Measurements from ENCODE around the gene NRXN2.

- no peak for TF ChIP-seq CTCF (conservative IDR thresholded peaks at IDR 0.05; ENCODE audit: low read length)
- TF ChIP-seq EZH2phosphoT487 (IDR thresholded peaks at IDR 0.05; ENCODE audit: borderline replicate concordance), result no peak
Measured at GRCh38 chr11:64605244-64605560, 117.8 kb downstream of the NRXN2 start.

All from Loucy (cell line).